H1 (cell line): ENCODE measurements around the gene NKAIN2. TPM values are rescaled to one million over a fixed set of nuclear protein-coding genes. Genes with fewer than 3 reads are reported as not detected.

Experiments
- CTCF ChIA-PET: fragments of 300-600 bp; sonication (Branson Sonifier 250); formaldehyde crosslinking; loops from one replicate; lab custom pipeline; 2021; ENCODE audit not compliant: partially characterized antibody; lab: Charles Lee
- POLR2A ChIA-PET: fragments of 300-600 bp; sonication (Branson Sonifier 250); formaldehyde crosslinking; loops from one replicate; lab custom pipeline; 2021; ENCODE audit warnings: inconsistent platforms; ENCODE audit not compliant: partially characterized antibody; lab: Charles Lee
- DNase-seq, 2 experiments: peaks; one replicate each; pipeline versions ENCODE4 v3.0.0 to v3.0.0-alpha.2; 2010 to 2022; ENCODE audit warnings: low spot score in 2 of 2, low read depth in 1 of 2, mixed read lengths in 1 of 2
- FAIRE-seq: peaks from 2 replicates; lab custom pipeline; 2011; peaks lifted over from hg19 to GRCh38; lab: Jason Lieb, UNC
- H2AFZ ChIP-seq: 2 replicates; pipeline ENCODE4 v1.8.1; 2012; ENCODE audit warnings: low read length, inconsistent platforms
- H2AK5ac ChIP-seq: 2 replicates; pipeline ENCODE4 v1.6.1; 2013; ENCODE audit warnings: low read depth, low read length
- H2BK120ac ChIP-seq: replicated peaks from 2 replicates; pipeline ENCODE3; 2013; ENCODE audit warnings: low read depth, low read length, inconsistent platforms
- H2BK12ac ChIP-seq: 2 replicates; pipeline ENCODE4 v1.6.1; 2013; ENCODE audit warnings: low read depth, low read length
- H2BK15ac ChIP-seq: 2 replicates; pipeline ENCODE4 v1.6.1; 2013; ENCODE audit warnings: low read length
- H2BK20ac ChIP-seq: 2 replicates; pipeline ENCODE4 v1.6.1; 2013; ENCODE audit warnings: low read length
- H2BK5ac ChIP-seq: 2 replicates; pipeline ENCODE4 v1.6.1; 2013; ENCODE audit warnings: low read depth, low read length
- H3K14ac ChIP-seq: 2 replicates; pipeline ENCODE4 v1.6.1; 2013; ENCODE audit warnings: inconsistent platforms; ENCODE audit not compliant: insufficient read length
- H3K18ac ChIP-seq: 2 replicates; pipeline ENCODE4 v1.6.1; 2013; ENCODE audit warnings: low read length; ENCODE audit errors: extremely low read depth
- H3K23ac ChIP-seq: 2 replicates; pipeline ENCODE4 v1.6.1; 2013; ENCODE audit warnings: inconsistent platforms; ENCODE audit not compliant: insufficient read length
- H3K23me2 ChIP-seq: 2 replicates; pipeline ENCODE4 v1.6.1; 2013; ENCODE audit warnings: low read depth, low read length
- H3K27ac ChIP-seq: 2 replicates; pipeline ENCODE4 v1.6.1; 2011; ENCODE audit warnings: low read depth, low read length, inconsistent platforms
- H3K27me3 ChIP-seq, 4 experiments: replicated peaks in 1 of 4; 1 replicate in 1 of 4; 2 replicates in 3 of 4; pipeline versions ENCODE4 v1.6.1 to v1.8.1; 2011 to 2013; ENCODE audit warnings: low read length in 3 of 4, mild to moderate bottlenecking in 3 of 4, inconsistent platforms in 2 of 4, mixed read lengths in 2 of 4, moderate library complexity in 1 of 4; ENCODE audit not compliant: control insufficient read depth in 3 of 4, insufficient read depth in 3 of 4; ENCODE audit errors: extremely low read depth in 1 of 4
- H3K36me3 ChIP-seq, 4 experiments: 2 replicates each; pipeline versions ENCODE4 v1.6.1 to v1.8.1; 2011 to 2013; ENCODE audit warnings: mild to moderate bottlenecking in 4 of 4, low read length in 3 of 4, moderate library complexity in 2 of 4, control low read depth in 1 of 4, inconsistent platforms in 1 of 4; ENCODE audit not compliant: insufficient read depth in 4 of 4, control insufficient read depth in 2 of 4
- H3K4ac ChIP-seq: replicated peaks from 2 replicates; pipeline ENCODE3; 2013; ENCODE audit warnings: low read length, low read depth, mixed read lengths, inconsistent platforms; ENCODE audit not compliant: insufficient read length
- H3K4me1 ChIP-seq, 4 experiments: replicated peaks in 1 of 4; 1 replicate in 1 of 4; 2 replicates in 3 of 4; pipeline versions ENCODE4 v1.6.1 to v1.8.1; 2011 to 2013; ENCODE audit warnings: low read length in 3 of 4, inconsistent platforms in 2 of 4, mixed read lengths in 1 of 4; ENCODE audit not compliant: insufficient read depth in 4 of 4, control insufficient read depth in 3 of 4
- H3K4me2 ChIP-seq, 2 experiments: 2 replicates each; pipeline versions ENCODE4 v1.6.1 to v1.8.1; 2011 to 2013; ENCODE audit warnings: low read depth in 2 of 2, low read length in 2 of 2, control low read depth in 1 of 2, inconsistent platforms in 1 of 2, mild to moderate bottlenecking in 1 of 2; ENCODE audit not compliant: insufficient read depth in 1 of 2
- H3K4me3 ChIP-seq, 4 experiments: fragments of 200-600, 300-600 bp in 1 of 4; sonication (generic), shearing (Covaris generic), sonication (Bioruptor Twin) in 1 of 4; 2 replicates each; pipeline versions ENCODE4 v1.5.1 to v1.8.1; 2011 to 2016; ENCODE audit warnings: low read length in 4 of 4, low read depth in 3 of 4, control low read depth in 2 of 4, inconsistent platforms in 2 of 4, mild to moderate bottlenecking in 2 of 4, mixed read lengths in 1 of 4, moderate library complexity in 1 of 4; ENCODE audit not compliant: insufficient read depth in 2 of 4; ENCODE audit errors: extremely low read depth in 1 of 4
- H3K56ac ChIP-seq: replicated peaks from 2 replicates; pipeline ENCODE3; 2013; ENCODE audit warnings: low read depth, mild to moderate bottlenecking, mixed read lengths, low read length, inconsistent platforms; ENCODE audit not compliant: insufficient read length
- H3K79me1 ChIP-seq: 2 replicates; pipeline ENCODE4 v1.6.1; 2013; ENCODE audit warnings: low read depth, low read length, control low read depth
- H3K79me2 ChIP-seq, 2 experiments: 2 replicates each; pipeline versions ENCODE4 v1.6.1 to v1.8.1; 2012 to 2013; ENCODE audit warnings: low read length in 2 of 2, mild to moderate bottlenecking in 2 of 2, inconsistent platforms in 1 of 2; ENCODE audit not compliant: insufficient read depth in 2 of 2, control insufficient read depth in 1 of 2
- H3K9ac ChIP-seq, 4 experiments: replicated peaks in 1 of 4; 1 replicate in 1 of 4; 2 replicates in 3 of 4; pipeline versions ENCODE4 v1.6.1 to v1.8.1; 2011 to 2013; ENCODE audit warnings: low read depth in 3 of 4, low read length in 3 of 4, control low read depth in 2 of 4, mild to moderate bottlenecking in 2 of 4, moderate library complexity in 2 of 4, inconsistent platforms in 1 of 4; ENCODE audit errors: extremely low read depth in 1 of 4
- H3K9me3 ChIP-seq, 2 experiments: 2 replicates each; pipeline versions ENCODE4 v1.6.1 to v1.8.1; 2012 to 2013; ENCODE audit warnings: mild to moderate bottlenecking in 2 of 2, moderate library complexity in 2 of 2, control low read depth in 1 of 2, inconsistent platforms in 1 of 2, low read depth in 1 of 2, low read length in 1 of 2, mixed read lengths in 1 of 2; ENCODE audit not compliant: insufficient read depth in 2 of 2
- H4K20me1 ChIP-seq, 2 experiments: replicated peaks in 1 of 2; 2 replicates each; pipeline versions ENCODE3 to v1.8.1; 2011 to 2013; ENCODE audit warnings: inconsistent platforms in 2 of 2, low read length in 2 of 2, mild to moderate bottlenecking in 1 of 2; ENCODE audit not compliant: insufficient read depth in 2 of 2, control insufficient read depth in 1 of 2
- H4K5ac ChIP-seq: 2 replicates; pipeline ENCODE4 v1.6.1; 2013; ENCODE audit warnings: low read length, low read depth, mixed read lengths, inconsistent platforms; ENCODE audit not compliant: insufficient read length
- H4K8ac ChIP-seq: 2 replicates; pipeline ENCODE4 v1.8.0; 2013; ENCODE audit warnings: mild to moderate bottlenecking, moderate library complexity, low read length, inconsistent platforms; ENCODE audit not compliant: insufficient read depth; ENCODE audit errors: extremely low read depth
- H4K91ac ChIP-seq: replicated peaks from 2 replicates; pipeline ENCODE3; 2013; ENCODE audit warnings: low read length, mixed read lengths, inconsistent platforms; ENCODE audit not compliant: insufficient read length
- BCL11A ChIP-seq, 2 experiments: IDR thresholded peaks; one replicate each; pipeline ENCODE4 v1.6.1; 2011; ENCODE audit warnings: low read depth in 2 of 2, low read length in 2 of 2, mild to moderate bottlenecking in 2 of 2
- CEBPB ChIP-seq: IDR thresholded peaks from 2 replicates; pipeline ENCODE4 v1.6.1; 2012; ENCODE audit warnings: low read depth, low read length
- E2F6 ChIP-seq: IDR thresholded peaks from 2 replicates; pipeline ENCODE4 v1.6.1; 2012; ENCODE audit warnings: inconsistent platforms
- EZH2 ChIP-seq: fragments of 200-600 bp; sonication (generic); IDR thresholded peaks from 2 replicates; pipeline ENCODE4 v1.7.1; 2012; ENCODE audit warnings: low read depth, mild to moderate bottlenecking, moderate library complexity, low read length, inconsistent platforms; ENCODE audit not compliant: severe bottlenecking
- GABPA ChIP-seq: IDR thresholded peaks from 2 replicates; pipeline ENCODE4 v1.6.1; 2011; ENCODE audit warnings: mild to moderate bottlenecking, low read length, moderate library complexity, borderline replicate concordance; ENCODE audit not compliant: insufficient read depth
- KDM4A ChIP-seq: IDR thresholded peaks from one replicate; pipeline ENCODE4 v1.7.1; 2012; ENCODE audit warnings: low read depth, mild to moderate bottlenecking, moderate library complexity, low read length, inconsistent platforms; ENCODE audit not compliant: severe bottlenecking
- POU5F1 ChIP-seq: IDR thresholded peaks from 2 replicates; pipeline ENCODE4 v1.6.1; 2011; ENCODE audit warnings: low read depth, mild to moderate bottlenecking, low read length, moderate library complexity
- SIN3A ChIP-seq, 2 experiments: IDR thresholded peaks in 1 of 2; conservative IDR thresholded peaks in 1 of 2; 2 replicates each; pipeline ENCODE4 v1.6.1; 2011 to 2012; ENCODE audit warnings: low read length in 2 of 2, improper control_type of control experiment in 1 of 2, low read depth in 1 of 2, mild to moderate bottlenecking in 1 of 2
- SRF ChIP-seq: IDR thresholded peaks from 2 replicates; pipeline ENCODE4 v1.6.1; 2011; ENCODE audit warnings: mild to moderate bottlenecking, low read depth, low read length, moderate library complexity
- SUZ12 ChIP-seq: fragments of 200-600 bp; sonication (generic); IDR thresholded peaks from 2 replicates; pipeline ENCODE4 v1.6.1; 2012; ENCODE audit warnings: mild to moderate bottlenecking, inconsistent platforms, low read length, moderate library complexity, mixed read lengths
- WGBS, 2 experiments: shearing (Covaris generic) in 1 of 2; methylation state at CpG; one replicate each; pipeline versions ENCODE4 v1.1.6 to v1.1.7; 2013 to 2015; ENCODE audit warnings: low lambda C conversion rate in 2 of 2, mixed read lengths in 2 of 2, inconsistent platforms in 1 of 2, low coverage in 1 of 2, missing lambda C conversion rate in 1 of 2; ENCODE audit not compliant: insufficient replicate concordance in 2 of 2, insufficient coverage in 1 of 2, insufficient read length in 1 of 2; ENCODE audit errors: extremely low coverage in 1 of 2, missing lambda C conversion rate in 1 of 2; 5-methylcytosine and 5-hydroxymethylcytosine counted together
- polyA plus RNA-seq, 7 experiments: library from polyadenylated mRNA; depleted of rRNA in 3 of 7; stranded (reverse) in 5 of 7; unstranded in 2 of 7; fragments of >200 nt in 5 of 7; fragments of 200-250 nt in 2 of 7; gene quantifications; 1 replicate in 5 of 7; 2 replicates in 1 of 7; 4 replicates in 1 of 7; pipeline versions ENCODE4 v1.2.1 to v1.2.3, GENCODE V29; 2011 to 2013; ENCODE audit warnings: missing spikeins in 2 of 7, mixed read lengths in 2 of 7
- total RNA-seq: library from RNA; stranded (reverse); fragmentation: NEBNext Ultra II Directional; extraction: Animal tissue kit (Norgen Biotek cat#: 25700); gene quantifications from 2 replicates; pipeline ENCODE4 v1.2.1, GENCODE V29; 2021

The NKAIN2 gene
- total and polyA plus RNA-seq, 2 of the 8 experiments (the other 6 are each of a cell fraction or from before 2014, with no cell fraction given), result 0.20 to 0.34 TPM

DNA sequence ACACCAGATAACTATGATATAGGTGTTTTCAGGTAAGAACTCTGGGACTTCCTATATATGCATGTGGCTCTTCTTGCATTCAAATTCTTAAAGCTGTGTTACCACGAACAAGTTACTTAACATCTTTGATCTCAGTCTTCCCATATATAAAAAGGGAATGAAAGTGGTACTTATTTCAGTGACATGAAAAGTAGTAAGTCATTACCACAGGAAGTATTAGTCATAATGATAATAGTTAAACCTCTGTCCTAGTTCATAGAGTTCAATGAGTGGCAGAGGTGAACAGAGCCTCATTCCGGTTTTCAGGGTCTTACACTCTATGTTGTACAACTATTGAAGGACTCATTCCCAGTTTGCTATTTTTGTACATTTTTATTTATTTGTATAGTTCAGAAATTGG is 237.0 kb downstream of the NKAIN2 start:
- no peak overlapping the region for H2BK15ac ChIP-seq
- H2BK20ac ChIP-seq, result no peak overlapping the region
- H3K4me3 ChIP-seq, result no peak overlapping the region
- H4K8ac ChIP-seq, result no peak overlapping the region
- ChIA-PET CTCF (interaction anchor here (1.7 kb wide), 1 partner anchor 239 kb away, joined by 4 read pairs; no protein-coding TSS in a partner anchor), POLR2A (no interaction called here)
- no peak overlapping the region for H3K4me2 ChIP-seq
- TF ChIP-seq CEBPB (no peak), BCL11A (IDR thresholded peaks at IDR 0.05; ENCODE audit: low read depth in 2 of 2, low read length in 2 of 2) (no peak), GABPA (no peak), SUZ12 (no peak), SRF (no peak), POU5F1 (no peak), EZH2 (no peak), SIN3A (conservative IDR thresholded peaks at IDR 0.05 in 1 of 2, IDR thresholded peaks at IDR 0.05 in 1 of 2; ENCODE audit: low read depth in 1 of 2, low read length in 2 of 2) (no peak), E2F6 (no peak), KDM4A (no peak)
- no peak overlapping the region for H2BK120ac ChIP-seq
- H3K79me2 ChIP-seq, result no peaks in the 10 kb centered on the region
- H3K9ac ChIP-seq, result no peak overlapping the region
- H4K20me1 ChIP-seq, result no peaks in the 10 kb centered on the region
- no peak overlapping the region for H3K14ac ChIP-seq
- H3K23ac ChIP-seq, result no peak overlapping the region
- H3K9me3 ChIP-seq, result no peaks in the 10 kb centered on the region
- H3K4me1 ChIP-seq, result no peaks in the 10 kb centered on the region
- no peaks in the 10 kb centered on the region for H3K79me1 ChIP-seq
- no peak overlapping the region for H3K27ac ChIP-seq
- no peak overlapping the region for H2AK5ac ChIP-seq
- no peak overlapping the region for H2BK5ac ChIP-seq
- no peak overlapping the region for H3K18ac ChIP-seq
- no peak for DNase-seq
- no peak overlapping the region for H4K5ac ChIP-seq
- H4K91ac ChIP-seq, result no peak overlapping the region
- WGBS, 2 experiments, result 93% methylated on average over 2 of the region's 2 CpGs; no CpG with 5 or more reads in 1 of the 2 experiments
- H3K56ac ChIP-seq, result no peak overlapping the region
- no peak overlapping the region for H2BK12ac ChIP-seq
- no peak overlapping the region for H3K4ac ChIP-seq
- H2AFZ ChIP-seq, result no peak overlapping the region
- no peaks in the 10 kb centered on the region for H3K23me2 ChIP-seq
- no peak for FAIRE-seq
- no peaks in the 10 kb centered on the region for H3K36me3 ChIP-seq
- H3K27me3 ChIP-seq, result no peaks in the 10 kb centered on the region
